CD4-positive, alpha-beta T cell (primary cell): ENCODE results near the gene ADGRB3. TPM values are rescaled to one million over a fixed set of nuclear protein-coding genes. Genes with fewer than 3 reads are reported as not detected.

ENCODE experiments used
- ATAC-seq: fragments of 200-7000 bp; cut with Tn5 transposase; one replicate; pipeline ENCODE4 v1.10.0; 2022; ENCODE audit warnings: mild to moderate bottlenecking; ENCODE audit not compliant: poor library complexity
- CTCF ChIA-PET: fragments of 350-600 bp; sonication (Branson Sonifier 250); formaldehyde crosslinking; loops from one replicate; lab custom pipeline; 2021; ENCODE audit warnings: antibody characterized with exemption, inconsistent platforms; lab: Charles Lee
- POLR2A ChIA-PET: fragments of 350-600 bp; sonication (Branson Sonifier 250); formaldehyde crosslinking; loops from one replicate; lab custom pipeline; 2021; ENCODE audit warnings: antibody characterized with exemption, inconsistent platforms; lab: Charles Lee
- DNase-seq, 14 experiments: peaks; one replicate each; pipeline ENCODE4 v3.0.0-alpha.2; 2013 to 2020; ENCODE audit warnings: mixed read lengths in 2 of 14
- H3K27ac ChIP-seq, 2 donors: one replicate each; pipeline versions ENCODE4 v1.5.1 to v1.7.0; 2013; ENCODE audit warnings: low read length in 2 of 2, low read depth in 1 of 2, mild to moderate bottlenecking in 1 of 2
- H3K27me3 ChIP-seq, 2 experiments: 1 replicate in 1 of 2; 2 replicates in 1 of 2; pipeline versions ENCODE4 v1.6.1 to v1.7.0; 2013; ENCODE audit warnings: low read length in 2 of 2, control low read depth in 1 of 2, mild to moderate bottlenecking in 1 of 2, moderate library complexity in 1 of 2; ENCODE audit not compliant: insufficient read depth in 2 of 2, control insufficient read depth in 1 of 2
- H3K36me3 ChIP-seq: one replicate; pipeline ENCODE4 v1.6.1; 2013; ENCODE audit warnings: low read length, control low read depth; ENCODE audit not compliant: insufficient read depth
- H3K4me1 ChIP-seq: one replicate; pipeline ENCODE4 v1.6.1; 2013; ENCODE audit warnings: low read length, control low read depth; ENCODE audit not compliant: insufficient read depth
- H3K4me3 ChIP-seq: one replicate; pipeline ENCODE4 v1.5.1; 2013; ENCODE audit warnings: mild to moderate bottlenecking, low read length, moderate library complexity
- H3K9me3 ChIP-seq, 2 experiments: 1 replicate in 1 of 2; 2 replicates in 1 of 2; pipeline versions ENCODE4 v1.6.1 to v1.7.0; 2013; ENCODE audit warnings: low read length in 2 of 2, mild to moderate bottlenecking in 2 of 2, control low read depth in 1 of 2, moderate library complexity in 1 of 2; ENCODE audit not compliant: control insufficient read depth in 1 of 2, insufficient read depth in 1 of 2
- H3K27ac Mint-ChIP-seq: one replicate; pipeline ENCODE4 v1.8.0; 2020; ENCODE audit warnings: mixed read lengths
- H3K27me3 Mint-ChIP-seq: one replicate; pipeline ENCODE4 v1.8.0; 2021; ENCODE audit warnings: mixed read lengths
- H3K36me3 Mint-ChIP-seq: one replicate; pipeline ENCODE4 v1.8.0; 2021; ENCODE audit warnings: low read depth, mixed read lengths
- H3K4me1 Mint-ChIP-seq: one replicate; pipeline ENCODE4 v1.8.0; 2021; ENCODE audit warnings: low read depth, mixed read lengths
- H3K4me3 Mint-ChIP-seq: one replicate; pipeline ENCODE4 v1.8.0; 2020; ENCODE audit warnings: mild to moderate bottlenecking, mixed read lengths
- H3K9me3 Mint-ChIP-seq: one replicate; pipeline ENCODE4 v1.8.0; 2020; ENCODE audit warnings: mixed read lengths
- intact Hi-C, 2 experiments: fragments of 100-400 bp; cut with DNase I in 1 of 2; cut with micrococcal nuclease in 1 of 2; formaldehyde crosslinking; loops; one replicate each; pipeline versions ENCODE4 v1.15.1 to v1.9.0; 2023 to 2025; cut with DNase I, micrococcal nuclease
- total RNA-seq, 174 experiments: library from RNA in 2 of 174; stranded (reverse) in 2 of 174; gene quantifications; one replicate each; pipeline ENCODE4 v1.2.3 and lab custom pipeline; 2021 to 2026
- TF ChIP-seq, protein P1 (sequence below): fragments of 200-600 bp; IDR thresholded peaks from one replicate; pipeline ENCODE4 v1.8.0; 2022; ENCODE audit warnings: antibody characterized with exemption, mild to moderate bottlenecking

The ADGRB3 gene
- total RNA-seq, 2 experiments from 2014 or later = not detected

GRCh38 chr6:69391106-69391505 lies 756.0 kb downstream of the ADGRB3 start:
- ChIA-PET CTCF (no interaction called here), POLR2A (no interaction called here)
- Histone ChIP-seq H3K4me1 (no peaks in the 10 kb centered on the region), H3K27ac (no peak overlapping the region), H3K27me3 (no peaks in the 10 kb centered on the region), H3K4me3 (no peak overlapping the region), H3K36me3 (no peaks in the 10 kb centered on the region), H3K9me3 (no peaks in the 10 kb centered on the region)
- TF ChIP-seq, protein P1, sequence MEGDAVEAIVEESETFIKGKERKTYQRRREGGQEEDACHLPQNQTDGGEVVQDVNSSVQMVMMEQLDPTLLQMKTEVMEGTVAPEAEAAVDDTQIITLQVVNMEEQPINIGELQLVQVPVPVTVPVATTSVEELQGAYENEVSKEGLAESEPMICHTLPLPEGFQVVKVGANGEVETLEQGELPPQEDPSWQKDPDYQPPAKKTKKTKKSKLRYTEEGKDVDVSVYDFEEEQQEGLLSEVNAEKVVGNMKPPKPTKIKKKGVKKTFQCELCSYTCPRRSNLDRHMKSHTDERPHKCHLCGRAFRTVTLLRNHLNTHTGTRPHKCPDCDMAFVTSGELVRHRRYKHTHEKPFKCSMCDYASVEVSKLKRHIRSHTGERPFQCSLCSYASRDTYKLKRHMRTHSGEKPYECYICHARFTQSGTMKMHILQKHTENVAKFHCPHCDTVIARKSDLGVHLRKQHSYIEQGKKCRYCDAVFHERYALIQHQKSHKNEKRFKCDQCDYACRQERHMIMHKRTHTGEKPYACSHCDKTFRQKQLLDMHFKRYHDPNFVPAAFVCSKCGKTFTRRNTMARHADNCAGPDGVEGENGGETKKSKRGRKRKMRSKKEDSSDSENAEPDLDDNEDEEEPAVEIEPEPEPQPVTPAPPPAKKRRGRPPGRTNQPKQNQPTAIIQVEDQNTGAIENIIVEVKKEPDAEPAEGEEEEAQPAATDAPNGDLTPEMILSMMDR = no peak
- intact Hi-C loops = no loop called here
- H3K4me1 Mint-ChIP-seq = peaks cover 6% of the 10 kb centered on the region
- H3K9me3 Mint-ChIP-seq = no peaks in the 10 kb centered on the region
- H3K27ac Mint-ChIP-seq = no peak overlapping the region
- H3K27me3 Mint-ChIP-seq = no peaks in the 10 kb centered on the region
- no peak overlapping the region for H3K4me3 Mint-ChIP-seq
- DNase-seq (no peak), ATAC-seq (no peak)
- no peaks in the 10 kb centered on the region for H3K36me3 Mint-ChIP-seq

GRCh38 chr6:69392745-69393144 lies 757.7 kb downstream of the ADGRB3 start:
- ChIA-PET CTCF (no interaction called here), POLR2A (no interaction called here)
- TF ChIP-seq, protein P1 = no peak
- H3K4me3 Mint-ChIP-seq = no peak overlapping the region
- intact Hi-C loops = no loop called here
- Histone ChIP-seq H3K4me3 (no peak overlapping the region), H3K4me1 (no peaks in the 10 kb centered on the region), H3K27me3 (no peaks in the 10 kb centered on the region), H3K36me3 (no peaks in the 10 kb centered on the region), H3K9me3 (no peaks in the 10 kb centered on the region), H3K27ac (no peak overlapping the region)
- peaks cover 6% of the 10 kb centered on the region for H3K4me1 Mint-ChIP-seq
- H3K36me3 Mint-ChIP-seq = no peaks in the 10 kb centered on the region
- ATAC-seq (no peak), DNase-seq (peak in 2 of 14 experiments; percentile 4 to 39)
- H3K9me3 Mint-ChIP-seq = peaks cover 3% of the 10 kb centered on the region
- H3K27ac Mint-ChIP-seq = peak overlapping the region; percentile 13
- no peaks in the 10 kb centered on the region for H3K27me3 Mint-ChIP-seq

- CTCF ChIA-PET = no interaction called here
- Mint-ChIP-seq H3K36me3 (no peaks in the 10 kb centered on the region), H3K4me1 (no peaks in the 10 kb centered on the region), H3K4me3 (no peak overlapping the region), H3K27me3 (no peaks in the 10 kb centered on the region), H3K9me3 (peaks cover 3% of the 10 kb centered on the region), H3K27ac (no peak overlapping the region)
- no peak overlapping the region for H3K27ac ChIP-seq
- no peaks in the 10 kb centered on the region for H3K9me3 ChIP-seq
- H3K27me3 ChIP-seq = no peaks in the 10 kb centered on the region
- DNase-seq = no peak
- H3K4me1 ChIP-seq = no peaks in the 10 kb centered on the region
- no peaks in the 10 kb centered on the region for H3K36me3 ChIP-seq
- ATAC-seq = no peak
- POLR2A ChIA-PET = no interaction called here
- intact Hi-C loops = no loop called here
- TF ChIP-seq, protein P1 = no peak
- no peak overlapping the region for H3K4me3 ChIP-seq
These were observed 763.2 kb downstream of the ADGRB3 start for GRCh38 chr6:69398311-69398710.
